SK-N-SH (cell line): ENCODE results near the gene CCDC178.

Experiments used
- CTCF ChIP-seq: fragments of 200-600 bp; sonication (generic); IDR thresholded peaks from 2 replicates; pipeline ENCODE4 v1.6.1; 2017; ENCODE audit warnings: antibody characterized with exemption, mild to moderate bottlenecking, moderate library complexity
- EZH2phosphoT487 ChIP-seq: fragments of 200-600 bp; sonication (generic); IDR thresholded peaks from 2 replicates; pipeline ENCODE4 v1.6.1; 2017; ENCODE audit warnings: low read depth, mixed run types, mild to moderate bottlenecking, antibody characterized with exemption, moderate library complexity, borderline replicate concordance
- GABPA ChIP-seq: IDR thresholded peaks from 2 replicates; pipeline ENCODE4 v1.4.0; 2012; ENCODE audit warnings: low read depth, mild to moderate bottlenecking
- GATA2 ChIP-seq: sonication (generic); formaldehyde crosslinking; IDR thresholded peaks from 2 replicates; pipeline ENCODE4 v1.5.0; 2020; ENCODE audit warnings: mild to moderate bottlenecking, missing genetic modification reagents
- NFIC ChIP-seq: IDR thresholded peaks from 2 replicates; pipeline ENCODE4 v1.4.0; 2012; ENCODE audit warnings: borderline replicate concordance

GRCh38 chr18:33107511-33107910 lies 333.0 kb downstream of the CCDC178 start:
- TF ChIP-seq CTCF (no peak), NFIC (no peak), GATA2 (no peak), GABPA (no peak), EZH2phosphoT487 (no peak)
